ENCODE measurements around the gene CERS1.
"Not testable (repeated sequence)": the region's sequence is repeated elsewhere in the genome, so short reads cannot be mapped to it uniquely, and the experiment has no call there.

The CERS1 gene

DNA sequence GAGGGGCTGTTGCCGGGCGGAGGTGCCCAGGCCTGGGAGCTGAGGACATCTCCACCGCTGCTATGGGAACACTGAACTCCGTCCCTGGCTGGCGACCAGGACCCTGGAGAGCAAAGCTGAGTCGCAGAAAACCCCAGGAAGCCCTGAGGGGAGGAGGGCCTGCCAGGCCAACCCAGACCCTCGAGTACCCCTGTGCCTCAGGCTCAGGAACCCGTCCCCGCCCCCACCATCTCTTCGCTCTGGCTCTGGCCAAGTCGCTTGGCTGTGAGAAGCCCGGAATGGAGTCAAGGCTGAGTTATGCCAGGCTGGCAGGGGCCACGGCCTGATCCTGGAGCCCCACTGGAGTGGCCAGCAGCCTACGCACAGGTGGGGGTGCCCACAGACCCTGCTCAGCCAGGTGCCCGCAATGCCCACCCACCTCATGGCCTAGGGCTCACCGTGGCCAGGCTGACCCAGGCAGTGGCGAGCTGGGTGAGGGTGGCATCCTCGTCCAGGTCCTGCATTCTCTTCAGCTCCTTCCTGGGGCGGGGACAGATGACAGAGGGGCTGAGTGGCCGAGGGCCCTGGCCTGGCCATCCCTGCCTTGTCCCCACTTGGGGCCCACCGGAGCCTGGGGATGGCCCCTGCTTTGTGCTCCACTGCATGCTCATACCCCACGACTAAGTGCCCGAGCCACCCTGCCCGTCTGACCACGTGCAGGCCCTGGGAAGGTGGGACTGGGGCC lies 8.5 kb upstream of the CERS1 start:
- DNase-seq (ENCODE audit: low read depth) = no peak
- TF ChIP-seq, protein P1, sequence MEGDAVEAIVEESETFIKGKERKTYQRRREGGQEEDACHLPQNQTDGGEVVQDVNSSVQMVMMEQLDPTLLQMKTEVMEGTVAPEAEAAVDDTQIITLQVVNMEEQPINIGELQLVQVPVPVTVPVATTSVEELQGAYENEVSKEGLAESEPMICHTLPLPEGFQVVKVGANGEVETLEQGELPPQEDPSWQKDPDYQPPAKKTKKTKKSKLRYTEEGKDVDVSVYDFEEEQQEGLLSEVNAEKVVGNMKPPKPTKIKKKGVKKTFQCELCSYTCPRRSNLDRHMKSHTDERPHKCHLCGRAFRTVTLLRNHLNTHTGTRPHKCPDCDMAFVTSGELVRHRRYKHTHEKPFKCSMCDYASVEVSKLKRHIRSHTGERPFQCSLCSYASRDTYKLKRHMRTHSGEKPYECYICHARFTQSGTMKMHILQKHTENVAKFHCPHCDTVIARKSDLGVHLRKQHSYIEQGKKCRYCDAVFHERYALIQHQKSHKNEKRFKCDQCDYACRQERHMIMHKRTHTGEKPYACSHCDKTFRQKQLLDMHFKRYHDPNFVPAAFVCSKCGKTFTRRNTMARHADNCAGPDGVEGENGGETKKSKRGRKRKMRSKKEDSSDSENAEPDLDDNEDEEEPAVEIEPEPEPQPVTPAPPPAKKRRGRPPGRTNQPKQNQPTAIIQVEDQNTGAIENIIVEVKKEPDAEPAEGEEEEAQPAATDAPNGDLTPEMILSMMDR (IDR thresholded peaks at IDR 0.05; ENCODE audit: control insufficient read depth, insufficient read depth, low read depth, low read length, missing control alignments) = no peak
- H3K4me3 ChIP-seq (ENCODE audit: control insufficient read depth, low read depth, low read length) = no peak overlapping the region

DNA sequence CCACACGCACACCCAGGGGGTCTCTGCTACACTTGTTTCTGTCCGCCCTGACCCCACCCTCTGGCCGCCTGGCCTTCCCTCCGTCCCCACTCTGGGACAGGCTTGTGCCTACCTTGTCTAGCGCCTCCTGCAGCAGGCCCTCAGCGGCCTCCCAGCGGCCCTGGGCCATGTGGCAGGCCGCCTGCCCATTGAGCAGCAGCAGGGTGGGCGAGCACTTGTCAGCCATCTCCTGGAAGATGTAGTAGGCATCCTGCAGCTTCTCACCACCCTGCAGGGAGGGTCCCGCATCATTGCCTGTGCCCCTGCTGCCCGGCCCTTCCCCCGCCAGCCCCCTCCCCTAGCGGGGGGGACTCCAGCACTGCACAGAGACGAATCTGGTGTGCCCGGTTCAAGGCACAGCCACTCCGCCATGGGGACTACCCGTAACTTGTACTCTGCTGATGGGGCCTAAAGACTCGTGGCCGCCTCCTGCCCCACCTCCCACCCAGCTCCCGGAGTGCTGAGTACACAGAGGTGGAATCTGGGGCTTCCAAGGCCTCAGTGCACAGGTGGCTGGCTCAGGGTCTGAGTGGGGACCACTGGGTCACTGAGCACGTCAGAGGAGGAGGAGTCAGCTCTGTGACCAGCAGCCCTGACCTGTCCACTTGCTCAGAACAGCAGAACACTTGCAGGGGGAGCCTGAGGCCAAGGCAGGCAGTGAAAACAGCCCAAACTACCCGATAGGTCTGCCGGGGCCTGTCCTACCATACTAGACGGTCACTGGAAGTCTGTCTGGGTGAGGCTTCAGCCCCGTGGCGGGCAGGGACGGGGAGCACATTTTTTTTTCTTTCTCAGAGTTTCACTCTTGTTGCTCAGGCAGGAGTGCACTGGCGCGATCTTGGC lies 7.4 kb upstream of the CERS1 start:
- no peak for DNase-seq (ENCODE audit: low read depth)
- TF ChIP-seq, protein P1 (IDR thresholded peaks at IDR 0.05; ENCODE audit: control insufficient read depth, insufficient read depth, low read depth, low read length, missing control alignments) = no peak
- H3K4me3 ChIP-seq (ENCODE audit: control insufficient read depth, low read depth, low read length) = no peak overlapping the region

DNA sequence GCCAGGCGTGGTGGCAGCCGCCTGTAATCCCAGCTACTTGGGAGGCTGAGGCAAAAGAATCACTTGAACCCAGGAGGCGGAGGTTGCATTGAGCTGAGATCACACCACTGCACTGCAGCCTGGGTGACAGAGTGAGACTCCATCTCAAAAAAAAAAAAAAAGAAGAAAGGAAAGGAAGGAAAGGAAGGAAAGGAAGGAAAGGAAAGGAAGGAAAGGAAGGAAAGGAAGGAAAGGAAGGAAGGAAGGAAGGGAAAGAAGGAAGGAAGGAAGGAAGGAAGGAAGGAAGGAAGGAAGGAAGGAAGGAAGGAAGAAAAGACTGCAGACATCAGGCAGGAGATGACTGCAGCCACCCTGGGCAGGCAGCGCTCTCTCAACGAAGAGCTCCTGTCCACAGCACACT lies 6.6 kb upstream of the CERS1 start:
- not testable (repeated sequence) for DNase-seq (ENCODE audit: low read depth); H3K4me3 ChIP-seq (ENCODE audit: control insufficient read depth, low read depth, low read length)

DNA sequence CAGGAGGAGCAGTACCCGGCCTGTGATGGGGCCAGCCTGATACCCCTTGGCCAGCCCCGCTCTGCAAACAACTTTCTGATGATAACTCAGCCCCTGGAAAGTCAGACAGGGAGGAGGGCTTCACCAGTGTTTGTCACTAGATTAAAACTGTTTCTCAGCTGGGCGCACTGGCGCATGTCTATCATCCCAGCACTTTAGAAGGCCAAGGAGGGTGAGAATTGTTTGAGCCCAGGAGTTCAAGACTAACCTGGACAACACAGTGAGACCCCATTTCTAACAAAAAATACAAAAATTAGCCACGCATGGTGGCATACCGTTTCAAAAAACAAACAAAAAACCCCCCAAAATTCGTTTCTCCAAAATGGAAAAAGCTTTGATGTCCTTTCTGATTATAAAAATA lies 5.5 kb upstream of the CERS1 start:
- no peak for DNase-seq (ENCODE audit: low read depth)
- no peak overlapping the region for H3K4me3 ChIP-seq (ENCODE audit: control insufficient read depth, low read depth, low read length)
- TF ChIP-seq, protein P1 (IDR thresholded peaks at IDR 0.05; ENCODE audit: control insufficient read depth, insufficient read depth, low read depth, low read length, missing control alignments) = no peak

DNA sequence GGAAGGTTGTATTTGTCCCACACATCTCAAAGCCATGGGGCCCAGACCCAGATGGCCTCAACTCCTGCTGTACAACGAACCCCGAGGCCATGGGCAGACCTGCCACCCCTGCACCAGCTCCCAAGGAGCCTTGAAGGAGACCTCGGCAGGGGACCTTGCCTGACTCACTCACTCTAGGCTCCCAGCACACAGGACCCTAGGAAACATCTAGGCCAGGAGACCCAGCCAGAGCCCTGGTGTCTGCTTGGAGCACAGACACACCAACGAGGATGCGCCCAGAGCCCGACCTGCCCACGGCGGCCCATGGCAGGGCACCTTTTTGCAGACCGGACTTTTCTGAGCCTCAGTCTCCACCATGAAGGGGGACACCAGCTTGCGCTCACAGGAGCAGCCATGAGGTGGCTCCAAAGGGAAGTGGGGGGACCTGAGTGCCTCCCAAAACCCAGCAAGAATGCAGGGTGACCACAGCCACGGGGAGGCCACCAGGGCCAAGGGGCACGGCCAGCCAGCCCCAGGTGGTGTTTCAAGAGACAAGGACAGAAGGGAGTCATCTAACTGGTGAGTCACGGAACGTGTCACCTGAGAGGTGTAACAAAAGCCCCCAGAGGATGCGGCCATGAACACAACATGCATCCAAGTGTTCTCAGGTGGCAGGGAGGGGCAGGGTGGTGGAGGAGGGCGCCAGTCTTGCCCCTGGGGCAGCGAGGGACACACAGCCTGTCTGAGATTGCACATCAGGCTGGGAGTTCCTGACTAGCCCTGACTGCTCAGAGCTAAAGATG lies 4.9 kb upstream of the CERS1 start:
- no peak for DNase-seq (ENCODE audit: low read depth)
- H3K4me3 ChIP-seq (ENCODE audit: control insufficient read depth, low read depth, low read length) = no peak overlapping the region
- TF ChIP-seq, protein P1 (IDR thresholded peaks at IDR 0.05; ENCODE audit: control insufficient read depth, insufficient read depth, low read depth, low read length, missing control alignments) = no peak

DNA sequence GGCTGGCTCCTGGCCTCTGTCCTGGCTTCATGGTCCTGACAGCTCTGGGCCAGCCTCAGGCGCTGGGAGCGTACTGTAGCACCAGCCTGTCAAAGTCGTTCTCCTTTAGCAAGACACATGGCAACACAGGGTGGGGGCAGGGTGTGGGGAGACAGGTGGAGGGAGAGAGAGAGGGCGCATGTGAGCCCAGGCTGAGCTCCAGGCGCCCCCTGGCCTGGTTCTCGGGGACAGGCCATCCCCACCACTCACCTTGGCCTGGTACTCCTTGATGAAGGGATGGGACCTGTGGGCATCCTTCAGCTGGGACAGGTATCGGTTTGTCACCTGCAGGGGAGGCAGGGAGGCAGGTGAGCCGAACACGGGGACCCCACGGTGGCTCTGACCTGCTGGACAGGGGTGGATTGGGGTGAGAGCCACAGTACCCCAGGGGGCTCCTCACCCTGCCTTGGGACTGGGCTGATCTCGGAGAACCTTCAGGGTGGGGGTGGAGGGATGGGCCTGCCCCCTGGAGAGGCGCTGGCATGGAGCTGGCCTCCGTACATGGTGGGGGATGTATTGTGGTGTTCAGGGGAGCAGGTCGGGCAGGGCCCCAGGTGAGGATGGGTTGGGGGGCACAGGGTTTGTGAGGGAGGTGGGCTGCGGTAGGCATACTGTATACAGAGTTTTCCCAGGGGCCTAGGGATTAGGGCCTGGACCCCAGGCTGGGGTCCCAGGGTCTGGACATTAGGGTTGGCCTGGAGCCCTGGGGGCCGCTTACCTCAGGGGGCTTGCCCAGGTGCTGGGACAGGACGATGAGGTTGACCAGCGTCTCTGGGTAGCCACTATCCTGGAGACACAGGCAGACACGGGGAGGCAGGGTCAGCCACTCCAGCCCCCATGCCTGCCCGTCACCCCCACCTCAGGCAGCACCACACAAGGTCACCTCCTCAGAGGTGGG lies 3.9 kb upstream of the CERS1 start:
- TF ChIP-seq, protein P1 (IDR thresholded peaks at IDR 0.05; ENCODE audit: control insufficient read depth, insufficient read depth, low read depth, low read length, missing control alignments) = no peak
- H3K4me3 ChIP-seq (ENCODE audit: control insufficient read depth, low read depth, low read length) = no peak overlapping the region
- DNase-seq (ENCODE audit: low read depth) = no peak
